GM12878 (cell line): ENCODE measurements around the gene SRP14. TPM values are rescaled to one million over a fixed set of nuclear protein-coding genes. Genes with fewer than 3 reads are reported as not detected.

ENCODE experiments used
- ATAC-seq: fragments of 200-7000 bp; cut with Tn5 transposase; 3 replicates; pipeline ENCODE4 v1.9.1; 2020; ENCODE audit warnings: mild to moderate bottlenecking, moderate library complexity
- BruUV-seq: library from RNA; stranded (reverse); fragments of 400-500 nt; replicated peaks from 2 replicates; lab custom pipeline; 2021; lab: Mats Ljungman, UMichigan
- CTCF ChIA-PET: fragments of 300-600 bp; sonication (Branson Sonifier 250); formaldehyde crosslinking; extraction: SDS; loops from one replicate; lab custom pipeline; 2021; ENCODE audit warnings: inconsistent platforms; lab: Yijun Ruan, JAX
- POLR2A ChIA-PET: fragments of 350-600 bp; formaldehyde crosslinking; extraction: SDS; loops from one replicate; lab custom pipeline; 2021; ENCODE audit warnings: inconsistent platforms; lab: Charles Lee
- RAD21 ChIA-PET: fragments of 300-600 bp; sonication (Branson Sonifier 250); formaldehyde crosslinking; loops from one replicate; lab custom pipeline; 2023; ENCODE audit warnings: antibody characterized with exemption; ENCODE audit not compliant: unreplicated experiment; lab: Charles Lee
- SMC1A ChIA-PET: fragments of 300-600 bp; sonication (Branson Sonifier 250); formaldehyde crosslinking; loops from one replicate; lab custom pipeline; 2023; ENCODE audit not compliant: unreplicated experiment, uncharacterized antibody; lab: Charles Lee
- DNase-seq: peaks from one replicate; pipeline ENCODE4 v3.0.0-alpha.2; 2011; ENCODE audit warnings: low read depth, low spot score
- FAIRE-seq: peaks from 3 replicates; lab custom pipeline; 2011; peaks lifted over from hg19 to GRCh38; lab: Jason Lieb, UNC
- H2AFZ ChIP-seq: 2 replicates; pipeline ENCODE4 v1.6.0; 2011; ENCODE audit warnings: low read depth, low read length, control low read depth; ENCODE audit not compliant: control insufficient read depth
- H3K27ac ChIP-seq: 2 replicates; pipeline ENCODE4 v1.5.1; 2011; ENCODE audit warnings: control low read depth; ENCODE audit not compliant: control insufficient read depth, insufficient read depth
- H3K27me3 ChIP-seq, 2 experiments: replicated peaks in 1 of 2; 2 replicates each; pipeline versions ENCODE4 v1.6.0 to v1.6.1; 2011; ENCODE audit warnings: low read length in 1 of 2; ENCODE audit not compliant: control insufficient read depth in 2 of 2, insufficient read depth in 2 of 2
- H3K36me3 ChIP-seq, 2 experiments: 2 replicates each; pipeline ENCODE4 v1.5.1; 2011; ENCODE audit warnings: low read length in 1 of 2; ENCODE audit not compliant: control insufficient read depth in 2 of 2, insufficient read depth in 2 of 2
- H3K4me1 ChIP-seq: 2 replicates; pipeline ENCODE4 v1.6.1; 2011; ENCODE audit warnings: mild to moderate bottlenecking, low read length, moderate library complexity, mixed read lengths; ENCODE audit not compliant: control insufficient read depth, insufficient read depth
- H3K4me2 ChIP-seq: 2 replicates; pipeline ENCODE4 v1.6.0; 2011; ENCODE audit warnings: control low read depth; ENCODE audit not compliant: control insufficient read depth, insufficient read depth
- H3K4me3 ChIP-seq: fragments of 200-600 bp; sonication (generic); 2 replicates; pipeline ENCODE4 v1.5.1; 2016
- H3K79me2 ChIP-seq: 2 replicates; pipeline ENCODE4 v1.6.0; 2011; ENCODE audit warnings: low read length; ENCODE audit not compliant: control insufficient read depth, insufficient read depth
- H3K9ac ChIP-seq: 2 replicates; pipeline ENCODE4 v1.8.0; 2011; ENCODE audit warnings: low read length, control low read depth, mixed read lengths; ENCODE audit not compliant: control insufficient read depth, insufficient read depth
- H3K9me3 ChIP-seq: replicated peaks from 3 replicates; pipeline ENCODE4 v1.5.1; 2011; ENCODE audit warnings: mild to moderate bottlenecking, low read length; ENCODE audit not compliant: control insufficient read depth, insufficient read depth
- H4K20me1 ChIP-seq: 2 replicates; pipeline ENCODE4 v1.6.0; 2011; ENCODE audit not compliant: control insufficient read depth, insufficient read depth
- ATF7 ChIP-seq: fragments of 450-650 bp; IDR thresholded peaks from 2 replicates; pipeline ENCODE4 v1.6.1; 2016; ENCODE audit warnings: low read depth, mild to moderate bottlenecking
- FOXK2 ChIP-seq: fragments of 450-650 bp; IDR thresholded peaks from 2 replicates; pipeline ENCODE4 v1.6.1; 2017; ENCODE audit warnings: mild to moderate bottlenecking, moderate library complexity
- POLR2AphosphoS5 ChIP-seq: IDR thresholded peaks from 2 replicates; pipeline ENCODE4 v1.6.1; 2011; ENCODE audit warnings: mild to moderate bottlenecking, low read length, inconsistent platforms
- TBL1XR1 ChIP-seq: IDR thresholded peaks from 2 replicates; pipeline ENCODE4 v1.6.1; 2012; ENCODE audit warnings: low read depth, low read length, improper control_type of control experiment
- TCF12 ChIP-seq: IDR thresholded peaks from 2 replicates; pipeline ENCODE4 v1.6.1; 2011; ENCODE audit warnings: low read depth, mild to moderate bottlenecking, low read length
- ZNF217 ChIP-seq: fragments of 450-650 bp; IDR thresholded peaks from 2 replicates; pipeline ENCODE4 v1.6.1; 2017; ENCODE audit warnings: antibody characterized with exemption, mild to moderate bottlenecking
- WGBS: methylation state at CpG from one replicate; pipeline ENCODE4 v1.1.6; 2016; ENCODE audit warnings: low lambda C conversion rate; ENCODE audit not compliant: insufficient replicate concordance, insufficient coverage; ENCODE audit errors: missing lambda C conversion rate; 5-methylcytosine and 5-hydroxymethylcytosine counted together
- in situ Hi-C: fragments of 300-500 bp; cut with MboI; formaldehyde crosslinking; loops from 9 replicates; pipeline ENCODE4 v1.14.3; 2018; ENCODE audit warnings: mixed read lengths
- intact Hi-C: fragments of 100-400 bp; cut with micrococcal nuclease; formaldehyde crosslinking; loops from one replicate; pipeline ENCODE4 v1.14.2; 2022; ENCODE audit not compliant: unreplicated experiment
- polyA plus RNA-seq, 11 experiments: library from polyadenylated mRNA; depleted of rRNA in 4 of 11; unstranded in 6 of 11; stranded (reverse) in 5 of 11; fragments of >200 nt; fragmentation: Nextera tagmentation in 4 of 11; fragmentation: Illumina TruSeq in 1 of 11; extraction: Ambion mirVana in 4 of 11; extraction: Trizol in 1 of 11; gene quantifications; 1 replicate in 1 of 11; 2 replicates in 10 of 11; pipeline versions ENCODE4 v1.2.1 to v1.2.3, GENCODE V29; 2011 to 2016; ENCODE audit warnings: inconsistent platforms in 2 of 11, missing spikeins in 2 of 11, low read depth in 1 of 11
- total RNA-seq, 4 experiments: library from RNA; depleted of rRNA in 3 of 4; stranded (reverse); fragments of >200 nt in 3 of 4; fragmentation: Illumina TruSeq in 1 of 4; extraction: Trizol in 1 of 4; gene quantifications; 2 replicates each; pipeline versions ENCODE4 v1.2.1 to v1.2.3, GENCODE V29; 2013 to 2021
- TF ChIP-seq, protein P1 (sequence below): fragments of 450-650 bp; IDR thresholded peaks from 2 replicates; pipeline ENCODE4 v1.6.1; 2016; ENCODE audit warnings: mild to moderate bottlenecking
- TF ChIP-seq, protein P2 (sequence below): fragments of 450-650 bp; IDR thresholded peaks from 2 replicates; pipeline ENCODE4 v1.6.1; 2017; ENCODE audit warnings: low read depth, mild to moderate bottlenecking, moderate library complexity
- TF ChIP-seq, protein P3 (sequence below): fragments of 450-650 bp; IDR thresholded peaks from 2 replicates; pipeline ENCODE4 v1.6.1; 2017; ENCODE audit warnings: mild to moderate bottlenecking
- TF ChIP-seq, protein P4 (sequence below): fragments of 450-650 bp; IDR thresholded peaks from 2 replicates; pipeline ENCODE4 v1.6.1; 2016; ENCODE audit warnings: mild to moderate bottlenecking
- TF ChIP-seq, protein P5 (sequence below): IDR thresholded peaks from 2 replicates; pipeline ENCODE4 v1.6.1; 2012; ENCODE audit warnings: improper control_type of control experiment, low read depth, low read length; ENCODE audit not compliant: insufficient replicate concordance

The SRP14 gene
- total and polyA plus RNA-seq, 10 of the 15 experiments (the other 5 are each of a cell fraction or from before 2014, with no cell fraction given): 141 to 1,182 (median 493) TPM

DNA sequence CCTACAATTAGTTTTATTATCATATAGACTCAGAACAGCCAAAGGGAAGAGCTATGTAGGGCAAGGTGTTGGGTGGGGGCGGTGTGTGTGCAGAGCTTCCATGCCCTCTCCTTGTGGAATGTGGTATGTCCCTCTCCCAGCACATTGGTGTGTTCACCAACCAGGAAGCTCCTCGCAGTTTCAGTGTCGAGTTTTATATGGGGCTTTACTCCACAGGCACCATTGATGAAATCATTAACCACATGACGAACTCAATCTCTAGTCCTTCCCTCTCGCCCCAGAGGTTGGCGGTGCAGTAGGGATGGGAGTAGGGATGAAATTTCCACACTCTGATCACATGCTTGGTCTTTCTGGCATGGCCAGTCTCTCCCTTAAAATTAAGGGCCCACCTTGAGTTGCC lies 13.6 kb upstream of the SRP14 start:
- H3K4me3 ChIP-seq: no peak overlapping the region
- no peaks in the 10 kb centered on the region for H3K9me3 ChIP-seq
- POLR2A ChIA-PET: interaction anchor here (1.5 to 5.8 kb wide), 3 partner anchors 13 to 53 kb away, joined by 4 to 72 read pairs (median 56); partner anchors contain the start of genes BMF and SRP14
- 73% methylated on average over 6 of the region's 6 CpGs for WGBS
- FAIRE-seq (no peak), ATAC-seq (no peak), DNase-seq (no peak)
- CTCF ChIA-PET: interaction anchor here (1.0 to 23.9 kb wide), 8 partner anchors 12 to 222 kb away, joined by 3 to 578 read pairs (median 4); partner anchors contain the start of gene BMF
- no peak overlapping the region for H2AFZ ChIP-seq
- in situ Hi-C loops: loop anchor here (10.0 kb wide), 1 partner anchor 52 kb away; the partner anchor contains the start of gene BMF
- no TSS peak for BruUV-seq
- H3K9ac ChIP-seq: no peak overlapping the region
- intact Hi-C loops: no loop called here
- RAD21 ChIA-PET: interaction anchor here (0.9 to 21.0 kb wide), 5 partner anchors 9 to 117 kb away, joined by 3 to 509 read pairs (median 4); partner anchors contain the start of gene BMF
- no peak overlapping the region for H3K4me2 ChIP-seq
- no peaks in the 10 kb centered on the region for H3K27me3 ChIP-seq
- SMC1A ChIA-PET: interaction anchor here (0.9 to 5.9 kb wide), 11 partner anchors 8 to 166 kb away, joined by 3 to 99 read pairs (median 4); no protein-coding TSS in a partner anchor
- H3K79me2 ChIP-seq: 0 out of 2 replicates have a peak, but pooled peaks cover 2% of the 10 kb centered on the region
- H3K4me1 ChIP-seq: peaks cover 61% of the 10 kb centered on the region
- no peak overlapping the region for H3K27ac ChIP-seq
- no peaks in the 10 kb centered on the region; a peak in 1 of 4 replicates for H3K36me3 ChIP-seq
- H4K20me1 ChIP-seq: no peaks in the 10 kb centered on the region
- TF ChIP-seq, protein P1, sequence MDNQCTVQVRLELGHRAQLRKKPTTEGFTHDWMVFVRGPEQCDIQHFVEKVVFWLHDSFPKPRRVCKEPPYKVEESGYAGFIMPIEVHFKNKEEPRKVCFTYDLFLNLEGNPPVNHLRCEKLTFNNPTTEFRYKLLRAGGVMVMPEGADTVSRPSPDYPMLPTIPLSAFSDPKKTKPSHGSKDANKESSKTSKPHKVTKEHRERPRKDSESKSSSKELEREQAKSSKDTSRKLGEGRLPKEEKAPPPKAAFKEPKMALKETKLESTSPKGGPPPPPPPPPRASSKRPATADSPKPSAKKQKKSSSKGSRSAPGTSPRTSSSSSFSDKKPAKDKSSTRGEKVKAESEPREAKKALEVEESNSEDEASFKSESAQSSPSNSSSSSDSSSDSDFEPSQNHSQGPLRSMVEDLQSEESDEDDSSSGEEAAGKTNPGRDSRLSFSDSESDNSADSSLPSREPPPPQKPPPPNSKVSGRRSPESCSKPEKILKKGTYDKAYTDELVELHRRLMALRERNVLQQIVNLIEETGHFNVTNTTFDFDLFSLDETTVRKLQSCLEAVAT: no peak
- TF ChIP-seq, protein P2, sequence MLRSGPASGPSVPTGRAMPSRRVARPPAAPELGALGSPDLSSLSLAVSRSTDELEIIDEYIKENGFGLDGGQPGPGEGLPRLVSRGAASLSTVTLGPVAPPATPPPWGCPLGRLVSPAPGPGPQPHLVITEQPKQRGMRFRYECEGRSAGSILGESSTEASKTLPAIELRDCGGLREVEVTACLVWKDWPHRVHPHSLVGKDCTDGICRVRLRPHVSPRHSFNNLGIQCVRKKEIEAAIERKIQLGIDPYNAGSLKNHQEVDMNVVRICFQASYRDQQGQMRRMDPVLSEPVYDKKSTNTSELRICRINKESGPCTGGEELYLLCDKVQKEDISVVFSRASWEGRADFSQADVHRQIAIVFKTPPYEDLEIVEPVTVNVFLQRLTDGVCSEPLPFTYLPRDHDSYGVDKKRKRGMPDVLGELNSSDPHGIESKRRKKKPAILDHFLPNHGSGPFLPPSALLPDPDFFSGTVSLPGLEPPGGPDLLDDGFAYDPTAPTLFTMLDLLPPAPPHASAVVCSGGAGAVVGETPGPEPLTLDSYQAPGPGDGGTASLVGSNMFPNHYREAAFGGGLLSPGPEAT: no peak
- TF ChIP-seq FOXK2: no peak
- TF ChIP-seq ATF7: no peak
- TF ChIP-seq POLR2AphosphoS5: no peak
- TF ChIP-seq TCF12: no peak
- TF ChIP-seq, protein P3, sequence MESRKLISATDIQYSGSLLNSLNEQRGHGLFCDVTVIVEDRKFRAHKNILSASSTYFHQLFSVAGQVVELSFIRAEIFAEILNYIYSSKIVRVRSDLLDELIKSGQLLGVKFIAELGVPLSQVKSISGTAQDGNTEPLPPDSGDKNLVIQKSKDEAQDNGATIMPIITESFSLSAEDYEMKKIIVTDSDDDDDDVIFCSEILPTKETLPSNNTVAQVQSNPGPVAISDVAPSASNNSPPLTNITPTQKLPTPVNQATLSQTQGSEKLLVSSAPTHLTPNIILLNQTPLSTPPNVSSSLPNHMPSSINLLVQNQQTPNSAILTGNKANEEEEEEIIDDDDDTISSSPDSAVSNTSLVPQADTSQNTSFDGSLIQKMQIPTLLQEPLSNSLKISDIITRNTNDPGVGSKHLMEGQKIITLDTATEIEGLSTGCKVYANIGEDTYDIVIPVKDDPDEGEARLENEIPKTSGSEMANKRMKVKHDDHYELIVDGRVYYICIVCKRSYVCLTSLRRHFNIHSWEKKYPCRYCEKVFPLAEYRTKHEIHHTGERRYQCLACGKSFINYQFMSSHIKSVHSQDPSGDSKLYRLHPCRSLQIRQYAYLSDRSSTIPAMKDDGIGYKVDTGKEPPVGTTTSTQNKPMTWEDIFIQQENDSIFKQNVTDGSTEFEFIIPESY: no peak
- TF ChIP-seq, protein P4, sequence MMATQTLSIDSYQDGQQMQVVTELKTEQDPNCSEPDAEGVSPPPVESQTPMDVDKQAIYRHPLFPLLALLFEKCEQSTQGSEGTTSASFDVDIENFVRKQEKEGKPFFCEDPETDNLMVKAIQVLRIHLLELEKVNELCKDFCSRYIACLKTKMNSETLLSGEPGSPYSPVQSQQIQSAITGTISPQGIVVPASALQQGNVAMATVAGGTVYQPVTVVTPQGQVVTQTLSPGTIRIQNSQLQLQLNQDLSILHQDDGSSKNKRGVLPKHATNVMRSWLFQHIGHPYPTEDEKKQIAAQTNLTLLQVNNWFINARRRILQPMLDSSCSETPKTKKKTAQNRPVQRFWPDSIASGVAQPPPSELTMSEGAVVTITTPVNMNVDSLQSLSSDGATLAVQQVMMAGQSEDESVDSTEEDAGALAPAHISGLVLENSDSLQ: no peak
- TF ChIP-seq, protein P5, sequence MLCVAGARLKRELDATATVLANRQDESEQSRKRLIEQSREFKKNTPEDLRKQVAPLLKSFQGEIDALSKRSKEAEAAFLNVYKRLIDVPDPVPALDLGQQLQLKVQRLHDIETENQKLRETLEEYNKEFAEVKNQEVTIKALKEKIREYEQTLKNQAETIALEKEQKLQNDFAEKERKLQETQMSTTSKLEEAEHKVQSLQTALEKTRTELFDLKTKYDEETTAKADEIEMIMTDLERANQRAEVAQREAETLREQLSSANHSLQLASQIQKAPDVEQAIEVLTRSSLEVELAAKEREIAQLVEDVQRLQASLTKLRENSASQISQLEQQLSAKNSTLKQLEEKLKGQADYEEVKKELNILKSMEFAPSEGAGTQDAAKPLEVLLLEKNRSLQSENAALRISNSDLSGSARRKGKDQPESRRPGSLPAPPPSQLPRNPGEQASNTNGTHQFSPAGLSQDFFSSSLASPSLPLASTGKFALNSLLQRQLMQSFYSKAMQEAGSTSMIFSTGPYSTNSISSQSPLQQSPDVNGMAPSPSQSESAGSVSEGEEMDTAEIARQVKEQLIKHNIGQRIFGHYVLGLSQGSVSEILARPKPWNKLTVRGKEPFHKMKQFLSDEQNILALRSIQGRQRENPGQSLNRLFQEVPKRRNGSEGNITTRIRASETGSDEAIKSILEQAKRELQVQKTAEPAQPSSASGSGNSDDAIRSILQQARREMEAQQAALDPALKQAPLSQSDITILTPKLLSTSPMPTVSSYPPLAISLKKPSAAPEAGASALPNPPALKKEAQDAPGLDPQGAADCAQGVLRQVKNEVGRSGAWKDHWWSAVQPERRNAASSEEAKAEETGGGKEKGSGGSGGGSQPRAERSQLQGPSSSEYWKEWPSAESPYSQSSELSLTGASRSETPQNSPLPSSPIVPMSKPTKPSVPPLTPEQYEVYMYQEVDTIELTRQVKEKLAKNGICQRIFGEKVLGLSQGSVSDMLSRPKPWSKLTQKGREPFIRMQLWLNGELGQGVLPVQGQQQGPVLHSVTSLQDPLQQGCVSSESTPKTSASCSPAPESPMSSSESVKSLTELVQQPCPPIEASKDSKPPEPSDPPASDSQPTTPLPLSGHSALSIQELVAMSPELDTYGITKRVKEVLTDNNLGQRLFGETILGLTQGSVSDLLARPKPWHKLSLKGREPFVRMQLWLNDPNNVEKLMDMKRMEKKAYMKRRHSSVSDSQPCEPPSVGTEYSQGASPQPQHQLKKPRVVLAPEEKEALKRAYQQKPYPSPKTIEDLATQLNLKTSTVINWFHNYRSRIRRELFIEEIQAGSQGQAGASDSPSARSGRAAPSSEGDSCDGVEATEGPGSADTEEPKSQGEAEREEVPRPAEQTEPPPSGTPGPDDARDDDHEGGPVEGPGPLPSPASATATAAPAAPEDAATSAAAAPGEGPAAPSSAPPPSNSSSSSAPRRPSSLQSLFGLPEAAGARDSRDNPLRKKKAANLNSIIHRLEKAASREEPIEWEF: no peak
- no peak for TF ChIP-seq ZNF217
- TF ChIP-seq TBL1XR1: no peak
